Fibroblast of skin of abdomen (primary cell): ENCODE results near the gene IRF3. TPM values are rescaled to one million over a fixed set of nuclear protein-coding genes. Genes with fewer than 3 reads are reported as not detected.

Experiments
- DNase-seq: peaks from one replicate; pipeline ENCODE4 v3.0.0-alpha.2; 2013
- polyA plus RNA-seq, 2 experiments: library from polyadenylated mRNA; unstranded; fragments of 120-200 nt; gene quantifications; one replicate each; pipeline ENCODE4 v1.2.1, GENCODE V29; 2013; ENCODE audit not compliant: insufficient read length in 2 of 2

The IRF3 gene
- 43.8 TPM for polyA plus RNA-seq (2013, experiment 1 of 2; ENCODE audit: insufficient read length)
- 42.4 TPM for polyA plus RNA-seq (2013, experiment 2 of 2; ENCODE audit: insufficient read length)

GRCh38 chr19:49665351-49666119 is at the start of gene IRF3, which contains the start of gene BCL2L12:
IRF3 (minus strand) TSS chr19:49665857; CDS start chr19:49664838, 1,019 bp downstream.
BCL2L12 (plus strand) TSS chr19:49665933; CDS start chr19:49666693, 760 bp downstream.
- peak; percentile 95 for DNase-seq

GRCh38 chr19:49713236-49713845 is 47.7 kb upstream of the IRF3 start:
- DNase-seq, result no peak

- DNase-seq, result no peak
Observed at GRCh38 chr19:49712397-49712859, 46.8 kb upstream of the IRF3 start.

- DNase-seq, result no peak
Observed at GRCh38 chr19:49710372-49710951, 44.8 kb upstream of the IRF3 start.

GRCh38 chr19:49705919-49706318 is 40.3 kb upstream of the IRF3 start:
- DNase-seq, result no peak

- no peak for DNase-seq
Observed at GRCh38 chr19:49704888-49705642, 39.4 kb upstream of the IRF3 start.

- no peak for DNase-seq
Observed at GRCh38 chr19:49701271-49701786, 35.7 kb upstream of the IRF3 start.

- no peak for DNase-seq
Observed at GRCh38 chr19:49700563-49700962, 34.9 kb upstream of the IRF3 start.

- DNase-seq, result no peak
Observed at GRCh38 chr19:49699364-49699763, 33.7 kb upstream of the IRF3 start.

- no peak for DNase-seq
Observed at GRCh38 chr19:49696865-49697264, 31.2 kb upstream of the IRF3 start.

GRCh38 chr19:49696115-49696514 is 30.5 kb upstream of the IRF3 start:
- no peak for DNase-seq

GRCh38 chr19:49692147-49692506 is 26.5 kb upstream of the IRF3 start:
- DNase-seq, result no peak

GRCh38 chr19:49691243-49692146 is 25.8 kb upstream of the IRF3 start:
- DNase-seq, result peak; percentile 85

GRCh38 chr19:49690656-49691242 is 25.1 kb upstream of the IRF3 start, which contains the start of gene CPT1C:
CPT1C (plus strand) TSS chr19:49691116; CDS start chr19:49692253, 1,137 bp downstream.
- peak; percentile 86 for DNase-seq

- no peak for DNase-seq
Observed at GRCh38 chr19:49690079-49690655, 24.5 kb upstream of the IRF3 start.

- no peak for DNase-seq
Observed at GRCh38 chr19:49689133-49690078, 23.7 kb upstream of the IRF3 start, which contains the start of gene ADM5. ADM5 (plus strand) TSS chr19:49689594; CDS start chr19:49689838, 244 bp downstream.

GRCh38 chr19:49688531-49689132 is 23.0 kb upstream of the IRF3 start:
- no peak for DNase-seq

GRCh38 chr19:49687566-49688316 is 22.1 kb upstream of the IRF3 start:
- DNase-seq, result no peak
